B cell (primary cell): ENCODE results near the gene ECM2. TPM values are rescaled to one million over a fixed set of nuclear protein-coding genes. Genes with fewer than 3 reads are reported as not detected.

Experiments used
- ATAC-seq: fragments of 200-7000 bp; cut with Tn5 transposase; one replicate; pipeline ENCODE4 v1.10.0; 2021; ENCODE audit warnings: low read depth, mild to moderate bottlenecking, moderate number of reproducible peaks, moderate library complexity
- CTCF ChIA-PET: fragments of 350-600 bp; sonication (Branson Sonifier 250); formaldehyde crosslinking; loops from one replicate; lab custom pipeline; 2021; ENCODE audit warnings: antibody characterized with exemption, inconsistent platforms; lab: Charles Lee
- POLR2A ChIA-PET: fragments of 350-600 bp; sonication (Branson Sonifier 250); formaldehyde crosslinking; loops from one replicate; lab custom pipeline; 2021; ENCODE audit warnings: antibody characterized with exemption; lab: Charles Lee
- DNase-seq: peaks from one replicate; pipeline ENCODE4 v3.0.0; 2013
- H2AFZ ChIP-seq: 2 replicates; pipeline ENCODE4 v1.6.1; 2012; ENCODE audit warnings: mild to moderate bottlenecking, low read depth, low read length; ENCODE audit not compliant: insufficient read depth, poor library complexity, severe bottlenecking
- H3K27ac ChIP-seq, 2 donors: 1 replicate in 1 of 2; 2 replicates in 1 of 2; pipeline ENCODE4 v1.5.1; 2012 to 2013; ENCODE audit warnings: low read length in 2 of 2, mild to moderate bottlenecking in 2 of 2, moderate library complexity in 1 of 2
- H3K27me3 ChIP-seq, 4 experiments: fragments of 200-600 bp in 1 of 4; sonication (generic) in 1 of 4; replicated peaks in 1 of 4; 1 replicate in 2 of 4; 2 replicates in 2 of 4; pipeline versions ENCODE4 v1.6.1 to v1.7.0; 2013 to 2016; ENCODE audit warnings: low read length in 3 of 4, mild to moderate bottlenecking in 2 of 4, mixed read lengths in 1 of 4, moderate library complexity in 1 of 4; ENCODE audit not compliant: insufficient read depth in 4 of 4, control insufficient read depth in 3 of 4; ENCODE audit errors: control extremely low read depth in 1 of 4
- H3K36me3 ChIP-seq, 2 experiments: replicated peaks in 1 of 2; 1 replicate in 1 of 2; 2 replicates in 1 of 2; pipeline versions ENCODE4 v1.6.1 to v1.7.1; 2013; ENCODE audit warnings: low read length in 1 of 2; ENCODE audit not compliant: insufficient read depth in 2 of 2, control insufficient read depth in 1 of 2; ENCODE audit errors: control extremely low read depth in 1 of 2, extremely low read depth in 1 of 2
- H3K4me1 ChIP-seq, 2 donors: fragments of 200-600 bp in 1 of 2; sonication (generic) in 1 of 2; 1 replicate in 1 of 2; 2 replicates in 1 of 2; pipeline versions ENCODE4 v1.5.1 to v1.6.1; 2013 to 2017; ENCODE audit warnings: low read length in 2 of 2; ENCODE audit not compliant: control insufficient read depth in 2 of 2, insufficient read depth in 2 of 2
- H3K4me2 ChIP-seq: replicated peaks from 2 replicates; pipeline ENCODE3; 2012; ENCODE audit warnings: mild to moderate bottlenecking, low read depth, low read length; ENCODE audit not compliant: poor library complexity, severe bottlenecking
- H3K4me3 ChIP-seq, 5 experiments: fragments of 200-600 bp in 1 of 5; sonication (generic) in 1 of 5; 1 replicate in 3 of 5; 2 replicates in 2 of 5; pipeline versions ENCODE4 v1.5.1 to v1.7.0; 2011 to 2016; ENCODE audit warnings: low read length in 4 of 5, mild to moderate bottlenecking in 4 of 5, low read depth in 2 of 5, control low read depth in 1 of 5, moderate library complexity in 1 of 5; ENCODE audit not compliant: insufficient read depth in 1 of 5; ENCODE audit errors: control extremely low read depth in 1 of 5, extremely low read depth in 1 of 5
- H3K79me2 ChIP-seq: fragments of 200-600 bp; sonication (generic); one replicate; pipeline ENCODE4 v1.6.0; 2016; ENCODE audit warnings: low read length; ENCODE audit not compliant: control insufficient read depth, insufficient read depth
- H3K9ac ChIP-seq: fragments of 200-600 bp; sonication (generic); 2 replicates; pipeline ENCODE4 v1.6.1; 2017; ENCODE audit warnings: mild to moderate bottlenecking, low read length, moderate library complexity
- H3K9me3 ChIP-seq, 3 donors: one replicate each; pipeline versions ENCODE4 v1.6.1 to v1.7.1; 2013; ENCODE audit warnings: low read length in 2 of 3; ENCODE audit not compliant: control insufficient read depth in 2 of 3, insufficient read depth in 1 of 3; ENCODE audit errors: control extremely low read depth in 1 of 3
- H4K20me1 ChIP-seq: 2 replicates; pipeline ENCODE4 v1.6.0; 2012; ENCODE audit warnings: mild to moderate bottlenecking, low read length; ENCODE audit not compliant: insufficient read depth, control insufficient read depth, poor library complexity, severe bottlenecking
- H3K27ac Mint-ChIP-seq: one replicate; pipeline ENCODE4 v1.8.0; 2021; ENCODE audit warnings: mixed read lengths
- H3K27me3 Mint-ChIP-seq: one replicate; pipeline ENCODE4 v1.8.0; 2021; ENCODE audit warnings: mixed read lengths
- H3K4me1 Mint-ChIP-seq: one replicate; pipeline ENCODE4 v1.8.0; 2021; ENCODE audit warnings: mixed read lengths
- H3K4me3 Mint-ChIP-seq: one replicate; pipeline ENCODE4 v1.8.0; 2021; ENCODE audit warnings: mixed read lengths
- H3K9me3 Mint-ChIP-seq: one replicate; pipeline ENCODE4 v1.8.0; 2022; ENCODE audit warnings: mixed read lengths; ENCODE audit not compliant: insufficient read depth
- CTCF ChIP-seq: fragments of 200-600 bp; IDR thresholded peaks from one replicate; pipeline ENCODE4 v1.8.0; 2022; ENCODE audit warnings: antibody characterized with exemption, mild to moderate bottlenecking
- EZH2 ChIP-seq: IDR thresholded peaks from 2 replicates; pipeline ENCODE4 v1.6.1; 2012; ENCODE audit warnings: borderline replicate concordance, low read depth, mild to moderate bottlenecking, moderate library complexity, low read length; ENCODE audit not compliant: insufficient read depth, poor library complexity, severe bottlenecking
- WGBS: methylation state at CpG from one replicate; pipeline ENCODE4 v1.1.5; 2013; ENCODE audit warnings: missing lambda C conversion rate; ENCODE audit not compliant: insufficient coverage; 5-methylcytosine and 5-hydroxymethylcytosine counted together
- intact Hi-C: fragments of 100-400 bp; cut with micrococcal nuclease; formaldehyde crosslinking; loops from one replicate; pipeline ENCODE4 v1.10.0; 2022
- polyA plus RNA-seq: library from polyadenylated mRNA; depleted of rRNA; stranded (reverse); fragments of >200 nt; gene quantifications from 2 replicates; pipeline ENCODE4 v1.2.3, GENCODE V29; 2012
- total RNA-seq, 2 donors: library from RNA; stranded (reverse); fragments of 120-200 nt in 1 of 2; gene quantifications; 1 replicate in 1 of 2; 2 replicates in 1 of 2; pipeline versions ENCODE4 v1.2.3 to v1.2.4, GENCODE V29; 2013 to 2022

ECM2 gene
- total and polyA plus RNA-seq, 2 donors (not counting 1 experiment from before 2014, with no cell fraction given): not detected

- Histone ChIP-seq H3K9me3 (no peaks in the 10 kb centered on the region), H3K4me2 (no peak overlapping the region), H3K27me3 (no peaks in the 10 kb centered on the region), H3K79me2 (no peaks in the 10 kb centered on the region), H3K4me1 (no peaks in the 10 kb centered on the region), H2AFZ (no peak overlapping the region), H3K4me3 (no peak overlapping the region), H4K20me1 (no peaks in the 10 kb centered on the region), H3K27ac (no peak overlapping the region), H3K36me3 (no peaks in the 10 kb centered on the region), H3K9ac (no peak overlapping the region)
- POLR2A ChIA-PET: no interaction called here
- Mint-ChIP-seq H3K27ac (no peak overlapping the region), H3K4me3 (no peak overlapping the region), H3K27me3 (no peaks in the 10 kb centered on the region), H3K4me1 (no peaks in the 10 kb centered on the region), H3K9me3 (no peaks in the 10 kb centered on the region)
- TF ChIP-seq CTCF: no peak
- no peak for TF ChIP-seq EZH2
- intact Hi-C loops: no loop called here
- CTCF ChIA-PET: no interaction called here
- 100% methylated on average over 1 of the region's 2 CpGs for WGBS
- ATAC-seq (no peak), DNase-seq (no peak)
Measured at GRCh38 chr9:92520837-92521236, 15.0 kb downstream of the ECM2 start.

GRCh38 chr9:92518199-92518598 lies 17.6 kb downstream of the ECM2 start:
- TF ChIP-seq EZH2: no peak
- no peak for TF ChIP-seq CTCF
- no peak for DNase-seq
- ChIA-PET POLR2A (no interaction called here), CTCF (no interaction called here)
- H3K27me3 ChIP-seq: no peaks in the 10 kb centered on the region
- no peaks in the 10 kb centered on the region for H3K4me1 ChIP-seq
- H3K9me3 Mint-ChIP-seq: no peaks in the 10 kb centered on the region
- H3K9me3 ChIP-seq: no peaks in the 10 kb centered on the region
- WGBS: 92% methylated on average over 2 of the region's 4 CpGs
- no peak overlapping the region for H3K9ac ChIP-seq
- no peak overlapping the region for H3K4me2 ChIP-seq
- no peaks in the 10 kb centered on the region for H3K36me3 ChIP-seq
- no peak overlapping the region for H3K27ac Mint-ChIP-seq
- H3K27ac ChIP-seq: no peak overlapping the region
- H4K20me1 ChIP-seq: no peaks in the 10 kb centered on the region
- H3K4me3 Mint-ChIP-seq: no peak overlapping the region
- no peaks in the 10 kb centered on the region for H3K4me1 Mint-ChIP-seq
- H3K4me3 ChIP-seq: no peak overlapping the region
- intact Hi-C loops: no loop called here
- no peaks in the 10 kb centered on the region for H3K79me2 ChIP-seq
- ATAC-seq: no peak
- no peaks in the 10 kb centered on the region for H3K27me3 Mint-ChIP-seq
- H2AFZ ChIP-seq: no peak overlapping the region
